ENCODE measurements around the gene MKI67.

Gene MKI67

GRCh38 chr10:128080641-128081040 lies 45.6 kb downstream of the MKI67 start:
- FAIRE-seq: no peak

- no peak for FAIRE-seq
Measured at GRCh38 chr10:128080231-128080630, 46.0 kb downstream of the MKI67 start.

DNA sequence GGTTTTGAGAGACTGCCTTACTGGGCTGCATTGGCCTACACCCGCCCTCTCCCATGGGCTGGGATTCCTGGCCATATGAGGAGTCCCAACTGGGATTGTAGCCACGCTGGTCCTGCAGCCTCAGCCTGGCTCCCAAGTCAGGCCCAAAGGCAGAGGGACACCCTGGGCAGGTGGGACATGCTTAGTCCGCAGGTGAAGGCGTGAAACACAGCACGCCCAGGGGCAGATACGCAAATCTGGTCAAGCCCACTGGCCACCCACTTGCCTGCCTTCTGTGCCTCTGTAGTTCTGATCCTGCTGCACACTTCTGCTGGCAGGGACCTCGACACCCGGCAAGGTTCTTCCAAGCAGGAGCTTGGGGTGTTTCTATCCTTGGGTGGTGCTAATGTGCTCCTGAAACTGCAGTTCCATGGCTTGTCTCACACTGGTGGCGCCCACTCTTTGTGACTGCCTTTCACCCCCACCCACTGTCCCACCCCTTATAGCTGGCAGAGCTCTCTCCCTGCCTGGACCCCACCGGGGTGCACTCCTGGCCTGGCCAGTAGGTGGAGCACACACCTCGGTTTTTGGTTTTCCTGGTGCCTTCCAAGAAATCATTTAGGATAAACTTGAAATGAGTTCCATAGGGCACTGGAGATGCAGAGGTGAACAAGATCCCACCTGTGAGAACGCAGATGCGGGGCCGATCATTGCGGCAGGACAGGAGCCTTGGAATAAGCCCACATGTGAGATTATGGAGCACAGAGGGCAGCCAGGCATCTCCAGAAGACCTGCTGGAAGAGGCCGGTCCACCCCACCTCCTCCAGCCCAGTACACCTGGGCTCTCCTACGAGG lies 47.9 kb downstream of the MKI67 start:
- no peak for FAIRE-seq

DNA sequence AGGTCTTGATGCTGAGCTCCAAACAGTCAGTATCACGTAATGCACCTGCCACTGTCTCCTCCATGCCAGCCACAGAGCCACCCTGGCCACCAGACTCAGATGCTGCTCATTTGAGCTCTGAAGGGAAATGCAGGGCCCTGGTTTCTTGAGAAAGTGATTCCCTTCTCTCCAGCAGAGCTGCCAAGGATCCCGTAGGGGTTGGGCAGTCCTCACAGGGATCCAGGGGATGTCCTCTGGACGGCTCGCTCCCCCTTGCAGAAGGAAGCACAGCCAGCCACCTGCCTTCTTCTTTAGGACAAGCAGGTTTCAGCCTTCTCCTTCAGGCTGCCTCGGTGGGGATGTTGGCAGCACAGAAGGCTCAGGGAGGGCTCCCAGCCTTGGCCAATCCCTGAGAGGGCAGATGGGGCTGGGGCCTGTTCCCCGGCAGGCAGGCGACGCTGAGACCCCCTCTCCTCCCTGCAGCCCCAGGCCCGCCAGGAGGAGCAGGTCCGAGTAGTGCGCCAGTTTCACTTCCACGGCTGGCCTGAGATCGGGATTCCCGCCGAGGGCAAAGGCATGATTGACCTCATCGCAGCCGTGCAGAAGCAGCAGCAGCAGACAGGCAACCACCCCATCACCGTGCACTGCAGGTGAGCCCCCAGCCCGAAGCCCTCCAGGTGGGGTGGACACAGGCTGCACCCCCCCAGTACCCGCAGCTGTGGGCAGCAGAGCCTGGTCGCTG lies 48.9 kb downstream of the MKI67 start:
- FAIRE-seq: no peak

DNA sequence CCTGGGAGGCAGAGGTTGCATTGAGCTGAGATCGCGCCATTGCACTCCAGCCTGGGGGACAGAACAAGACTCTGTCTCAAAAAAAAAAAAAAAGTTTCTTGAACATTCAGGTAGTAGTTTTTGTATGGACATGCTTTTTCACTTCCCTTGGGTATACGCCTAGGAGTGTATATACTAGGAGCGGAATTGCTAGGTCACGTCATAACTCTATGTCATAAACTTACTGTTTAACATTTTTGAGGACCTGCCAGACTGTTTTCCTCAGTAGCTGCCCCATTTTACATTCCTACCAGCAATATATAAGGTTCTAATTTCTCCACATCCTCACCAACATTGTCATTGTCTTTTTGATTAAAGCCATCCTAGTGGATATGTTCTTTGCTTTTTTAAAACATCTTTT lies 51.6 kb downstream of the MKI67 start:
- FAIRE-seq: no peak

DNA sequence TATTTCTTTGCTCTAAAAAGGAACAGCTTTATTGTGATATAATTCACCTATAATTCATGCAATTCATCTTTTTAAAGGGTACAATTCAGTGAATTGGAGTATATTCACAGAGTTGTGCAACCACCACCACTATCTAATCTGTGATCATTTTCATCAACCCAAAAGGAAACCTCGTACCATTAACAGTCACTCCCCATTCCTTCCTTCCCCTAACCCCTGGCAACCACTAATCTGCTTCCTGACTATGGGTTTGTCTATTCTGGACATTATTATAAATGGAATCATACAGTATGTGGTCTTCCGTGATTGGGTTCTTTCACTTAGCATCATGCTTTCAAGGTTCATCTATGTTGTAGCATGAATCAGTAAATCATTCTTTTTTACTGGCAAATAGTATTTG lies 52.3 kb downstream of the MKI67 start:
- FAIRE-seq: no peak

DNA sequence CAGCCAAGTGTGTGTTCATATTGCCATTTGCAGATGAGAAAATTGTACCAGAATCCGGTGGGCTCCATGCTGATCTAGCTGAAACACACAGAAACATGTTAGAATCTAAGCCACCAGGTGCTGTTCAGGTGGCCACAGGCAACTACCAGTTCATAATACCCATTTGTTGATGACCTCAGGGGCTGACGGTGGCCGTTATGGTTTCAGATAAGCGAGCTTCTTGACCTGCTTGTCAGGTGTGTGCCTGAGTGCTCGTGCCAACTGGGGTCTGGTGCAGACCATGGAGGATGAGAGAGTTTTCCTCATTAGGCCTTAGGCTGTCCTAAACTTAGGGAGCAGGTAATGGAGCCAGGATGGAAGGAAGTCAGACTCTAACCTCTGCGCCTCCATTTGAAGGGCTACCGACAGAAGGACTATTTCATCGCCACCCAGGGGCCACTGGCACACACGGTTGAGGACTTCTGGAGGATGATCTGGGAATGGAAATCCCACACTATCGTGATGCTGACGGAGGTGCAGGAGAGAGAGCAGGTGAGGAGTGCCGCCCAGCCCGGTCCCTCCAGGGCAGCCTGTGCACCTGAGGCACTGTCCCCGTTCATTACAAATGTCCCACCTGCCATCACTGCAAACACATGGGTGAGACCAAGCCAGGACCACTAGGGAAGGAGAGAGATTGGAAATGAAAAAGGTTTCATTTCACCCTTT lies 53.1 kb downstream of the MKI67 start:
- no peak for FAIRE-seq

DNA sequence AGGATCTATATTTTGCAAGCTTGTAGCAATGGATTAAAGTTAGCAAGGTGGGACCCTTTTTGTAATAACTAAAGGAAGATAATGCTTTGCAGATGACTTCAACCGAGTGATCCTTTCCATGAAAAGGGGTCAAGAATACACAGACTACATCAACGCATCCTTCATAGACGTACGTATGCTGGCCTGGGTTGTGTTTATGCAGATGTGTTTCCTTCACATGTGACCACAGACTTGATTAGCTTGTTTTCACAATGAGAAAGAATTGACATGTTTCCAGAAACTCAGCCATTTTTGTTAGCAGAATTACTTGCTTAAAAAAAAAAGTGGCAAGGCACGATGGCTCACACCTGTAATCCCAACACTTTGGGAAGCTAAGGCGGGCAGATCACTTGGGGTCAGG lies 54.2 kb downstream of the MKI67 start:
- no peak for FAIRE-seq

DNA sequence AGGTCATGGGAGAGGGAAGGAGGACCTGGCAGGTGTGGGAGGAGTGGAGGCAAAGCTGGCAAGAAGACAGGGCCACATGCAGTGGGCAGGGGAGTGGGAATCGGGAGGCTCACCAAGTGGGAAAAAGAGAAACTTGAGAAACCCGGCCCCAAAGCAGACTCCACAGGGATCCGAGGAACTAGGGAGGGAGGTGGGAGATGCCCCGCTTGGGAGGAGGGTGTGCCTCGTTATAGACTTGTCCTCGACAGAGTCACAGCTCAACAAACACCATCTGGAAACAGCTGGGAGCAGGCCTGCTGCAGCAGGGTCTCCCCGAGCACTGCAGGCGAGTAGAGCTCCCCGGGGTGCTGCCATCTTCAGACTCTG lies 54.8 kb downstream of the MKI67 start:
- FAIRE-seq: no peak

DNA sequence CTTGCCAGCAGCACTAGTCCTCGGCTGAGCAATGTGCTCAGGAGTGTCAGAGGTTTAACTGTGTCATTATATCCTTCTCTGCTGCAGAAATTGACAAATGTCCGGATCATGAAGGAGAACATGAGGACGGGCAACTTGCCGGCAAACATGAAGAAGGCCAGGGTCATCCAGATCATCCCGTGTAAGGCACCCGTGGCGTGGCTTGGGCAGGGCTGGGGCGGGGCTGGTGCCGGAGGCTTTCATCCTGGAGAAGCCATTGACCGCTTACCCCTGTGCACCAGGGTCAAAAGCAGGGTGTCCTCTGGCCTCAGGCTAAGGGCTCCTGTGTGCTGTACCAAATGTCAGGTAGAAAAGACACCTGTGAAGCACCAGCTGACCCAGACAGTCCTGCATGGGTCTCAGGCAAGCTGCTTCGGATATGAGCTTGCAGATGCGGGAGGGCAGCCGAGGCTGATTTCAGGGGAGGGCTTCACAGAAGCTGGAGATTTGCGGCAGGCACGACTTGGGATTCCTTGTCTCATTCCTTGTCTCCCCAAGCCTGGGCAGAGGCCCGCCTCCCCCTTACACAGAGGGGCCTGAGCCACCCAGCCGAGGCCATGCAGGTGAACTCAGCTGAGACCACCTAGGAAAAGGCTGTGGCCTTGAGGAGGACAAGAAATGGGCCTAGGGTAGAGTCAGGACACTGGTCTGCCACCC lies 55.4 kb downstream of the MKI67 start:
- FAIRE-seq: no peak

DNA sequence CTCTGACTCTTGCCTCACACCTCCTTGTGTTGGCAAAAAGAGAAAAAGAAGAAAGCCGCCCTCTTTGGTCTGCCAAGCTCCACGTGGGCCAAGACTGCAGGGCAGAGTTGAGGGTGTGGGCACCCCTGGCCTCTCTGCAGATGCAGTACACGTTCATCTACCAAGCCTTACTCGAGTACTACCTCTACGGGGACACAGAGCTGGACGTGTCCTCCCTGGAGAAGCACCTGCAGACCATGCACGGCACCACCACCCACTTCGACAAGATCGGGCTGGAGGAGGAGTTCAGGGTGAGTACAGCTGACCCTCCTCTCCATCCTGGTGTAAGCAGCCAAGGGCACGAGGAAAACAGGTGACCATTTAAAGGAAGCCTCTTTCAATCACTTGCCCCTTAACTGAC lies 56.1 kb downstream of the MKI67 start:
- FAIRE-seq: no peak

- no peak for FAIRE-seq
Measured at GRCh38 chr10:128069351-128070051, 56.7 kb downstream of the MKI67 start.

- no peak for FAIRE-seq
Measured at GRCh38 chr10:128068398-128069285, 57.6 kb downstream of the MKI67 start.

DNA sequence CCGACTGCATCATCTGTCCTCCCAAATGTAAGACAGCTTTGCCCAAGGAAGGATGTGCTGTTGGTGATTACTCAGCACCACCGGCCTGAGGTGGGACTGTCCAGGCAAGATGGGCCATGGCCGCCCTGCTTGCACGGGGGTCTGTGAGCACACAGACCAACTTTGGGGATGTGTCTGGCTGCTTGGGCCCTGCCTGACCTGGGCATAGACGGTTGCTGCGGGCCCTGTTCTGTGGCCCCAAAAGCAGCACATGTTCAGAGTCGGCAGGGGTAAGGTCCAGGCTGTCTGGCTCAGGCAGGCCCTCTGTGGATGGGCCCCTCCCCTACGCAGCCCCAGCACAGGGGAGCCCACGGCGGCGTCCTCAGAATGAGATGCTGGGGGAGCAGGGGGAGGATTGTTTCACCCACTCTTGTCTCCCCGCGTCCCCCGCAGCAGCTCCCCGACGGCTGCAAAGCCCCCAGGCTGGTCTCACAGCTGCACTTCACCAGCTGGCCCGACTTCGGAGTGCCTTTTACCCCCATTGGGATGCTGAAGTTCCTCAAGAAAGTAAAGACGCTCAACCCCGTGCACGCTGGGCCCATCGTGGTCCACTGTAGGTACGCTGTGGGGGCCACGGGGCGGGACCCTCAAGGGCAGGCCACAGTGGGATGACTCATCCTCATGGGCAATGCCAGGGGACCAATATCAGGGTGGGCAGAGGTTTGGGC lies 58.4 kb downstream of the MKI67 start:
- no peak for FAIRE-seq

DNA sequence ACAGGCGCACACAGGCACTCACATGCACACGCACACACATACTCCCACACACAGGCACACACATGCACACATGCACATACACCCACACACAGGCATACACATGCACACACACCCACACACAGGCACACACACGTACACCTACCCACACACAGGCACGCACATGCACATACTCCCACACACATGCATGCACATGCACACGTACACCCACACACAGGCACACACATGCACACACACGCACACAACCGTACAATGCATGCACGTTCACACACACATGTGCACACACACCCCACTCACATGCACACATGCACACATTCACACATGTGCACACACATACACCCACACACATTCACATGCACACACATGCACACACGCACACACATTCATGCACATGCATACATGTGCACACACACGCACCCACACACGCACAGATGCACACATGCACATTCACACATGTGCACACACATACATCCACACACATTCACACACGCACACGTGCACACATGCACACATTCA lies 59.3 kb downstream of the MKI67 start:
- FAIRE-seq: no peak

- no peak for FAIRE-seq
Measured at GRCh38 chr10:128065881-128066534, 60.2 kb downstream of the MKI67 start.

GRCh38 chr10:128064970-128065580 lies 61.1 kb downstream of the MKI67 start:
- no peak for FAIRE-seq

- no peak for FAIRE-seq
Measured at GRCh38 chr10:128064108-128064969, 61.9 kb downstream of the MKI67 start.

DNA sequence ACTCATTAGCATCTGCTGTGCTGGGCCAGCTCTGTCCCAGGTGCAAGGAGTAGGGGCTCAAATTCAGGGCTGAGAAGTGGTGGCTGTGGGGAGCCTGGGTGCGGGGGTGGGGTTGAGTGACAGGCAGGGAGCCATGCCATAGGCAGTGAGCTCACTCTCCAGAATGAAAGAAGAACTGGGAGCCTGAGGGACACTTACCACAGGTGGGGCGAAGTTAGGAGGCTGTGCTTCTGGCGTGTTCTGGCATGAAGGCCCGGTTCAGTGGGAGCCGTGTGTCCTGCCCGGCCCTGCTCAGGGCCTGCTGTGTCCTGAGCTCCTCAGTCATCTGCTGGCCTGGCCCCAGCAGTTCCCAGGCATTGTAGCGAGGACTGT lies 62.5 kb downstream of the MKI67 start:
- FAIRE-seq: no peak
